ENCODE results near the gene ANTXRL.
"Not testable (repeated sequence)": the region's sequence is repeated elsewhere in the genome, so short reads cannot be mapped to it uniquely, and the experiment has no call there.

ANTXRL gene

GRCh38 chr10:46308666-46309450 is 22.1 kb downstream of the ANTXRL start:
- Histone ChIP-seq H3K4me1 (ENCODE audit: control insufficient read depth, insufficient read depth, low read length) (no peaks in the 10 kb centered on the region), H3K4me3 (ENCODE audit: low read length) (no peak overlapping the region), H3K9ac (ENCODE audit: low read depth, low read length) (no peak overlapping the region), H3K9me3 (replicated peaks; ENCODE audit: low read length) (no peaks in the 10 kb centered on the region), H3K4me2 (ENCODE audit: low read length) (no peak overlapping the region), H3K27me3 (ENCODE audit: control insufficient read depth, insufficient read depth, low read length) (no peaks in the 10 kb centered on the region), H3K36me3 (ENCODE audit: insufficient read depth, low read length) (no peaks in the 10 kb centered on the region)

- Histone ChIP-seq H3K9ac (ENCODE audit: low read depth, low read length) (no peak overlapping the region), H3K4me2 (ENCODE audit: low read length) (no peak overlapping the region), H3K27me3 (ENCODE audit: control insufficient read depth, insufficient read depth, low read length) (no peaks in the 10 kb centered on the region), H3K4me1 (ENCODE audit: control insufficient read depth, insufficient read depth, low read length) (no peaks in the 10 kb centered on the region), H3K4me3 (ENCODE audit: low read length) (no peak overlapping the region), H3K9me3 (replicated peaks; ENCODE audit: low read length) (no peaks in the 10 kb centered on the region), H3K36me3 (ENCODE audit: insufficient read depth, low read length) (no peaks in the 10 kb centered on the region)
Observed at GRCh38 chr10:46309511-46310142, 22.8 kb downstream of the ANTXRL start.

DNA sequence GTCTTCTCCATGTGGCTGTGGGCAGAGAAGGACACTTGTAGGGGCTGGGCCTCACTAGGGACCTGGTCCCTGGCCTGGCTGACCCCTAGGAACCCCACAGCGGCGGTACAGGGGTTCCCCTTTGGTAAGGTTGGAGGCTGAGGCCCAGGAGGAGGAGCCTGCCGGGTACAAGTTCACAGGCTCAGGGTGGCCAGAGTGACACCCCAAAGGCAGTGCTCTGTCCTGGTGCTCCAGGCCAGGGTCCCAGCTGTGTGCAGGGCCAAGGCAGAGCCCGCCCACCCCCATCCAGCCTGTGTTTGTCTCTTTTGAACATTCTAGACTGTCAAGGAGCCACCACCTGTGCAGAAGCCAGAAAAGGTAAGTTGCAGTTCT is 23.3 kb downstream of the ANTXRL start:
- Histone ChIP-seq H3K36me3 (ENCODE audit: insufficient read depth, low read length) (no peaks in the 10 kb centered on the region), H3K4me1 (ENCODE audit: control insufficient read depth, insufficient read depth, low read length) (no peaks in the 10 kb centered on the region), H3K4me2 (ENCODE audit: low read length) (no peak overlapping the region), H3K9ac (ENCODE audit: low read depth, low read length) (no peak overlapping the region), H3K9me3 (replicated peaks; ENCODE audit: low read length) (no peaks in the 10 kb centered on the region), H3K27me3 (ENCODE audit: control insufficient read depth, insufficient read depth, low read length) (no peaks in the 10 kb centered on the region), H3K4me3 (ENCODE audit: low read length) (no peak overlapping the region)

- no peak overlapping the region for H3K4me2 ChIP-seq (ENCODE audit: low read length)
- no peaks in the 10 kb centered on the region for H3K36me3 ChIP-seq (ENCODE audit: insufficient read depth, low read length)
- no peaks in the 10 kb centered on the region for H3K4me1 ChIP-seq (ENCODE audit: control insufficient read depth, insufficient read depth, low read length)
- no peaks in the 10 kb centered on the region for H3K27me3 ChIP-seq (ENCODE audit: control insufficient read depth, insufficient read depth, low read length)
- no peaks in the 10 kb centered on the region for H3K9me3 ChIP-seq (replicated peaks; ENCODE audit: low read length)
- no peak overlapping the region for H3K4me3 ChIP-seq (ENCODE audit: low read length)
- H3K9ac ChIP-seq (ENCODE audit: low read depth, low read length), result no peak overlapping the region
Observed at GRCh38 chr10:46310851-46311250, 24.1 kb downstream of the ANTXRL start.

GRCh38 chr10:46311501-46311951 is 24.7 kb downstream of the ANTXRL start:
- no peak overlapping the region for H3K9ac ChIP-seq (ENCODE audit: low read depth, low read length)
- no peaks in the 10 kb centered on the region for H3K4me1 ChIP-seq (ENCODE audit: control insufficient read depth, insufficient read depth, low read length)
- H3K9me3 ChIP-seq (replicated peaks; ENCODE audit: low read length), result no peaks in the 10 kb centered on the region
- no peak overlapping the region for H3K4me2 ChIP-seq (ENCODE audit: low read length)
- no peak overlapping the region for H3K4me3 ChIP-seq (ENCODE audit: low read length)
- peaks cover 4% of the 10 kb centered on the region for H3K27me3 ChIP-seq (ENCODE audit: control insufficient read depth, insufficient read depth, low read length)
- H3K36me3 ChIP-seq (ENCODE audit: insufficient read depth, low read length), result no peaks in the 10 kb centered on the region

- H3K4me2 ChIP-seq (ENCODE audit: low read length); H3K4me1 ChIP-seq (ENCODE audit: control insufficient read depth, insufficient read depth, low read length); H3K27me3 ChIP-seq (ENCODE audit: control insufficient read depth, insufficient read depth, low read length); H3K36me3 ChIP-seq (ENCODE audit: insufficient read depth, low read length); H3K9me3 ChIP-seq (replicated peaks; ENCODE audit: low read length); H3K9ac ChIP-seq (ENCODE audit: low read depth, low read length); H3K4me3 ChIP-seq (ENCODE audit: low read length): not testable (repeated sequence)
Observed at GRCh38 chr10:46311961-46312431, 25.2 kb downstream of the ANTXRL start.

- Histone ChIP-seq H3K4me1 (ENCODE audit: control insufficient read depth, insufficient read depth, low read length) (no peaks in the 10 kb centered on the region), H3K36me3 (ENCODE audit: insufficient read depth, low read length) (no peaks in the 10 kb centered on the region), H3K27me3 (ENCODE audit: control insufficient read depth, insufficient read depth, low read length) (peaks cover 15% of the 10 kb centered on the region), H3K4me3 (ENCODE audit: low read length) (no peak overlapping the region), H3K9ac (ENCODE audit: low read depth, low read length) (no peak overlapping the region), H3K4me2 (ENCODE audit: low read length) (no peak overlapping the region), H3K9me3 (replicated peaks; ENCODE audit: low read length) (no peaks in the 10 kb centered on the region)
Observed at GRCh38 chr10:46312953-46313352, 26.2 kb downstream of the ANTXRL start.

DNA sequence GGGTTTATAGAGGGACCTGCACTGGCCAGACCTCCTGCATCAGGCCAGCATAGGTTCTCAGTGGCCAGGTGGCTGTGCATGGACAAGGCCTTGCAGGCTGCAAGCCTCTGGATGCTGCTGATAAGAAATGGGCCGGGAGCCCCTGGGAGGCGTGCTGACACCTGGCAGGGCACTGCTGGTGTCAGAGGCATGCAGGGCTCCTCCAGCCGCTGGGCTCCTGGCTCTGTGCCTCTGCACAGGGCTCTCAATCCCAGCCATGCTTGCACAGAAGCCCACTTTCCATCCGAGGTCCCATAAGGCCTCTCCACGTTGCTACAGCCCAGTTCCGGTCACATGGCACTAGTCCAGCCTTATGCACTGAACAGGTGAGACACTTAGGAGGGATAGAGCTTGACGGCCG is 27.3 kb downstream of the ANTXRL start:
- Histone ChIP-seq H3K4me1 (ENCODE audit: control insufficient read depth, insufficient read depth, low read length) (no peaks in the 10 kb centered on the region), H3K27me3 (ENCODE audit: control insufficient read depth, insufficient read depth, low read length) (peaks cover 22% of the 10 kb centered on the region), H3K4me2 (ENCODE audit: low read length) (no peak overlapping the region), H3K4me3 (ENCODE audit: low read length) (no peak overlapping the region), H3K9ac (ENCODE audit: low read depth, low read length) (no peak overlapping the region), H3K9me3 (replicated peaks; ENCODE audit: low read length) (no peaks in the 10 kb centered on the region), H3K36me3 (ENCODE audit: insufficient read depth, low read length) (no peaks in the 10 kb centered on the region)

GRCh38 chr10:46315071-46315860 is 28.5 kb downstream of the ANTXRL start:
- H3K9me3 ChIP-seq (replicated peaks; ENCODE audit: low read length); H3K4me2 ChIP-seq (ENCODE audit: low read length); H3K4me3 ChIP-seq (ENCODE audit: low read length); H3K4me1 ChIP-seq (ENCODE audit: control insufficient read depth, insufficient read depth, low read length); H3K36me3 ChIP-seq (ENCODE audit: insufficient read depth, low read length); H3K9ac ChIP-seq (ENCODE audit: low read depth, low read length): not testable (repeated sequence)
- H3K27me3 ChIP-seq (ENCODE audit: control insufficient read depth, insufficient read depth, low read length), result peaks cover 33% of the 10 kb centered on the region

DNA sequence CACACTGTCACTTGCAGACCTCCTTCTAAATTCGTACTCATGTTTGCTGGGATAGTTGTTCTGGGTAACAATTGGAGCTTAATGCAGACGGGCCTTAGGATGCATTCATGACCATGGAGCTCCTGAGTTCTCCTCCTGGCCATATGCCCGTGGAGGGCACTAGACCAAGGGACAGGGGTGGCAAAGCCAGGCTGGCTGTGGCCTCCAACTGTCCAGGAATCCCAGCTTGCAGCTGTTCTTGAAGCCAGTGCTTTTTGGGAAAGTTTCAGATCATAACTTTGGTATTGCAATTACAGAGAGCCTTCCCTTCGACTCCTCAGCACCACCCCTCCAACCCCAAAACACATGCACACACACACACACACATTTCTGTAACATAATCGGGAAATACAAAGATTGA is 30.6 kb downstream of the ANTXRL start:
- no peaks in the 10 kb centered on the region for H3K9me3 ChIP-seq (replicated peaks; ENCODE audit: low read length)
- H3K9ac ChIP-seq (ENCODE audit: low read depth, low read length), result no peak overlapping the region
- H3K4me1 ChIP-seq (ENCODE audit: control insufficient read depth, insufficient read depth, low read length), result no peaks in the 10 kb centered on the region
- no peak overlapping the region for H3K4me3 ChIP-seq (ENCODE audit: low read length)
- no peaks in the 10 kb centered on the region for H3K36me3 ChIP-seq (ENCODE audit: insufficient read depth, low read length)
- H3K27me3 ChIP-seq (ENCODE audit: control insufficient read depth, insufficient read depth, low read length), result peaks cover 39% of the 10 kb centered on the region
- H3K4me2 ChIP-seq (ENCODE audit: low read length), result no peak overlapping the region

- no peaks in the 10 kb centered on the region for H3K36me3 ChIP-seq (ENCODE audit: insufficient read depth, low read length)
- no peaks in the 10 kb centered on the region for H3K4me1 ChIP-seq (ENCODE audit: control insufficient read depth, insufficient read depth, low read length)
- no peaks in the 10 kb centered on the region for H3K9me3 ChIP-seq (replicated peaks; ENCODE audit: low read length)
- H3K27me3 ChIP-seq (ENCODE audit: control insufficient read depth, insufficient read depth, low read length), result peaks cover 42% of the 10 kb centered on the region
- H3K9ac ChIP-seq (ENCODE audit: low read depth, low read length), result no peak overlapping the region
- no peak overlapping the region for H3K4me2 ChIP-seq (ENCODE audit: low read length)
- no peak overlapping the region for H3K4me3 ChIP-seq (ENCODE audit: low read length)
Observed at GRCh38 chr10:46317889-46318288, 31.1 kb downstream of the ANTXRL start.

Measured in skeletal muscle satellite cell (primary cell).